Measurements from ENCODE around the gene RNF31.
"Not testable (repeated sequence)": the region's sequence is repeated elsewhere in the genome, so short reads cannot be mapped to it uniquely, and the experiment has no call there.

RNF31 gene

DNA sequence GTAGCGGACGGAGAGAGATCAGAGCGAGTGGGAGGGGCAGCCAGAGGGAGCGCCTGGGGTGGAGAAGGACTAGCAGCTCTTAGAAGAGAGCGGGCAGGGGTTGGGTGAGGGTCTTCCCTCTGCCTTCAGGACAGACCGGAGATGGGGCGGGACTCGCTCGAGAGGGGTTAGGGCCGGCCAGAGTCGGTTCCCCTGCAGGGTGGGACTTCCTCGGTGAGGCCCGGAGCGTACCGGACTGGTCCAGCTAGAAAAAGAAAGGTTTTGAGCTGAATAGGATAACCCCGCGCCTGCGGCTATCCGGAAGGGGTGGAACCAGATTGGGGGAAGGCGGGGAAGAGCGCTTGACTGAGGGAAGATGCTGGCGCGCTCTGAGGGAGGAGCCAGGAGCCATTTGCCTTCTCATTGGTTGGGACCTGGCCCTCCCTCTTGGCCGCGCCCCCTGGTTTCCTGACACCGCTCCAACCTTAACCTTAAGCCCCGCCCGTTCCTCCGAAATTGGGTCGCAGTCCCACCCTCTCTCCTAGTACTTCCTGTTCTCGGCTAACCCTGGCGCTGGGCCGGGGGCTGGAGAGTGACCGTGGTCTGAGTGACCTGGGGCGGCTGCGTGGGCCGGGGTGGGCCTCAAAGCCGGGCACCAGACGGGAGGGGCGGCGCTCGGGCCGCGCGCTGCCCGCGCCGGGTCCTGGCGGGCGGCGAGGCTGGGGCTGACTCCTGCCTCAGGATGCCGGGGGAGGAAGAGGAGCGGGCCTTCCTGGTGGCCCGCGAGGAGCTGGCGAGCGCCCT is at the start of gene RNF31:
TSS of gene RNF31 (plus strand) at position 521 of the 783 bp plus-strand sequence. CDS start at position 722, 201 bp downstream.
- FAIRE-seq: peak; percentile 95

DNA sequence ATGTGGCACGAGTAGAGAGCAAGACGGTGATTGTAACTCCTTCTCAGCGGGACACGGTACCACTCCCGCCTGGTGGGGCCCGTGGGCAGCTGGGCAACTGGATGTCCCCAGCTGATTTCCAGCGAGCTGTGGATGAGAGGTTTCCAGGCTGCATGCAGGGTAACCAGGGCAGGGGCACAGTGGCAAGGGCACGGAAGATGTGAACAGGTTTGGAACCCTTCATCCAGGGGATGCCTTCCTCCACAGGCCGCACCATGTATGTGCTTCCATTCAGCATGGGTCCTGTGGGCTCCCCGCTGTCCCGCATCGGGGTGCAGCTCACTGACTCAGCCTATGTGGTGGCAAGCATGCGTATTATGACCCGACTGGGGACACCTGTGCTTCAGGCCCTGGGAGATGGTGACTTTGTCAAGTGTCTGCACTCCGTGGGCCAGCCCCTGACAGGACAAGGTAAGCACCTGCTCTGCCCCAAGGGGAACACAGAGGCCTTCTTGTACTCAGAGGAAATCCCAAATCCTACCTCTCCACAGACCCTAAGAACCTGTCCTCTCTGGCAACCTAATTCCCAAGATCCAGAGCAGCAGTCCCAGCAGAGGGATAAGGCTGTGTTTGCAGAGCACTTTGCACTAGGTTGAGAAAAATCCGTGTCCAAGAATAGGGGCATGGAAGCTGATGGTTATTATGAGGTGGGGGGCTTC is 48.9 kb upstream of the RNF31 start:
- FAIRE-seq: no peak

DNA sequence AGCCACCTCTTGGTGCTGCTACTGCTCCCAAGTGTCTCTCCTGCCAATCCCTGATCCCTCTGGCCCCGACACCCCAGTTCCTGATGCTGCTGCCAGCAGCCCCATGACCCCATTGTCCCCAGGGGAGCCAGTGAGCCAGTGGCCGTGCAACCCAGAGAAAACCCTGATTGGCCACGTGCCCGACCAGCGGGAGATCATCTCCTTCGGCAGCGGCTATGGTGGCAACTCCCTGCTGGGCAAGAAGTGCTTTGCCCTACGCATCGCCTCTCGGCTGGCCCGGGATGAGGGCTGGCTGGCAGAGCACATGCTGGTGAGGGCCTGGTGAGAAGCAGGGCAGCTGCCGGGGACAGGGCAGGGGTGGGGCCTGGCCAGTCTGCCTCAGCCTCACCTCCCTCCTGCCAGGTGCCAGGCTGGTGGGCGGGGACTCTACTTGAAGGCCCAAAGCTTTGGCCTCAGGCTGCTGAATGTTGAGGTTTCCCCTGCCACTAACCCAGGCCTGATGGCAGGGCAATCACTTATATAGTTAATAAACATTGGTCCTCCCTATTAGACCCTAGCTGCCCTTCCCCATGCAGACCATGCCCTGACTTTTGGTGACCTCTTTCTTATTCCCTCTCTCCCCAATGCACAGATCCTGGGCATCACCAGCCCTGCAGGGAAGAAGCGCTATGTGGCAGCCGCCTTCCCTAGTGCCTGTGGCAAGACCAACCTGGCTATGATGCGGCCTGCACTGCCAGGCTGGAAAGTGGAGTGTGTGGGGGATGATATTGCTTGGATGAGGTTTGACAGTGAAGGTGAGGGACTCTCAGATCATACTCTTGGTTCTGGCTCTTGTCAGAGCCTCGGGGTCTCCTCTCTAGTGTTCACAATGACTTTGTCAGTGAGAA is 48.1 kb upstream of the RNF31 start:
- FAIRE-seq: no peak

DNA sequence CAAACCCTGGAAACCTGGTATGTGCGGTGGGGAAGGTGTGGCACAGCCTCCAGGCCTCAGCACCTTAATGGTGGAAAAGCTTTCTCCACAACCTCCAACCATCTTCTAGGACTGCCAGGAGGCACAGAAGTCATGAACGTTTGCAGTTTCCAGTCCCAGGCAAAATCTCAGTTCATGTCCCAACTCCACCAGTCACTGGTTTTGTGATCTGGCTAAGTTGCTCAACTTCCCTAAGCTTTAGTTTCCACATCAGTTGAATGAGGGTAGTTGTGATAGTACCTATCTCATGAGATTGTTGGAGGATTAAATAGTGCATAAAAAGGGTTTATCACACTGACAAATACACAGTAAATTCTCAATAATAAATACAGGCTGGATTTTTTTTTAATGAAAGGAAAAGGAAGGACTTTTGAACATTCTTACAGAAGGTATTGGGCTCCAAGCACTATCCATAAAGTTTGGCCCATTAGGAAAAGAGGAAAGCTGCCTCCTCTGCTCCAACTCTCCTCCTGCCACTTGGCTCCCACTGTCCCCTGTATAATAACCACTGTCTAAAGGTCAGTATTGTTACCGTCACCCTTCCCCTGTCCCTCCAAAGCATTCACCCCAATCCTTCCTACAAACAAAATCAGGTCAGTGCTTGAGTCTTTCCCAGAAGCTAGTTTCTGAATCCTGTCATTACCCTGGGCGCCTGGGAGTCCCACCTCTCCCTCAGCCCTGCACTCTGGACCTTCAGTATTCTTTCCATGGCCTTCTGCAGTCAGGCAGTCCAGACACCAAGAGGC is 46.9 kb upstream of the RNF31 start:
- no peak for FAIRE-seq

DNA sequence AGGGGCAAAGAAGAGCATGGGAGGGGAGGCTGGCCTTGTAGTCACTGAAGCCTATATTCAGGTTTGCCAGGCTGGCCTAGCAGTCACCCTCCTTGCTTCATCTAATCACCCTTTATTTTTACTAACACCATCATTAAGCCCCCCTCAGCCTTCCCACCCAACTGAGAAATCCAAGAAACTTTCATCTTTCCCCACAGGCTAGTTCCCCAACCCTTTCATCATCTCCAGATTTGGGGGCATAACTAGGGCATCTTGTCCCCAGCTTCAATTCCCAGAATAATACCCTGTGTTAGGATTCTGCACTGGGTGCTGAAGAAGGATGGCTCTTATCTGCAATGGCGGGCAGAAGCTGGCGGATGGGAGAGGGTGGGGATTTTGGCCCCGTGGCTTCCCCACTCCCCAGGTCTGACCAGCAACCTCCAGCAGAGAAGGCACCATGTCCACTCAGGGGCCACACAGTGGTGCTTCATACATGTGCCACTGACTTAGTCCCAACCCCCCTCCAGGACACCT is 46.3 kb upstream of the RNF31 start:
- no peak for FAIRE-seq

DNA sequence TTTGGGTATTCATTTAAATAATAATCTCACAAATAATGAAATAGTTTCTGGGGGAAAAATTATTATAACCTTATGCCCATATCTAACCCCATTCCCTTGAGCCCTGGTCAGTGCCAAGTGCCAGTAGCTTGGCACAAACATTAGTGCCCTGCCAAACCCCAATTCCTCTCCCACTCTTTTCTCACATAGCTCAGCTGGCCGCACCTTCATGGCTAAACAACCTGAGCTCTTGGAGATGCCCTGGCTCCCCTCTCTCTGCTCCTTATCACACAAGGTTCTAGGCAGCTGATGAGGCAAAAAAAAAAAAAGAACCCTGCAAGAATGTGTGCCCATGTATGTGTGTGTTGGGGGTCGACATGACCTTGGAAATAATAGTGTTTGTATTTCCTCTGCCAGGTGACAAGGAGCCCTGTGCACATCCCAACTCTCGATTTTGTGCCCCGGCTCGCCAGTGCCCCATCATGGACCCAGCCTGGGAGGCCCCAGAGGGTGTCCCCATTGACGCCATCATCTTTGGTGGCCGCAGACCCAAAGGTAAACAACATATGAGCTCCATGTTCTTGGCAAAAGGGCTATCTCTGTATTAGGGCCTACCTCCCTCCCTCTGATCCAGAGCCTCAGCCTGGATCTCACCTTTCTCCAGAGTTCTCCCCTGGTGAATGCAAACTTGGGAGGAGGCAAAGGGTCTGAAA is 44.8 kb upstream of the RNF31 start:
- no peak for FAIRE-seq

DNA sequence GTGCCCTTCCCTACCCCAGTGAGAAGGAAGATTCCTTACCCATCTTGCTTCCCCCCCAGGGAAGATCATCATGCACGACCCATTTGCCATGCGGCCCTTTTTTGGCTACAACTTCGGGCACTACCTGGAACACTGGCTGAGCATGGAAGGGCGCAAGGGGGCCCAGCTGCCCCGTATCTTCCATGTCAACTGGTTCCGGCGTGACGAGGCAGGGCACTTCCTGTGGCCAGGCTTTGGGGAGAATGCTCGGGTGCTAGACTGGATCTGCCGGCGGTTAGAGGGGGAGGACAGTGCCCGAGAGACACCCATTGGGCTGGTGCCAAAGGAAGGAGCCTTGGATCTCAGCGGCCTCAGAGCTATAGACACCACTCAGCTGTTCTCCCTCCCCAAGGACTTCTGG is 43.8 kb upstream of the RNF31 start:
- no peak for FAIRE-seq

DNA sequence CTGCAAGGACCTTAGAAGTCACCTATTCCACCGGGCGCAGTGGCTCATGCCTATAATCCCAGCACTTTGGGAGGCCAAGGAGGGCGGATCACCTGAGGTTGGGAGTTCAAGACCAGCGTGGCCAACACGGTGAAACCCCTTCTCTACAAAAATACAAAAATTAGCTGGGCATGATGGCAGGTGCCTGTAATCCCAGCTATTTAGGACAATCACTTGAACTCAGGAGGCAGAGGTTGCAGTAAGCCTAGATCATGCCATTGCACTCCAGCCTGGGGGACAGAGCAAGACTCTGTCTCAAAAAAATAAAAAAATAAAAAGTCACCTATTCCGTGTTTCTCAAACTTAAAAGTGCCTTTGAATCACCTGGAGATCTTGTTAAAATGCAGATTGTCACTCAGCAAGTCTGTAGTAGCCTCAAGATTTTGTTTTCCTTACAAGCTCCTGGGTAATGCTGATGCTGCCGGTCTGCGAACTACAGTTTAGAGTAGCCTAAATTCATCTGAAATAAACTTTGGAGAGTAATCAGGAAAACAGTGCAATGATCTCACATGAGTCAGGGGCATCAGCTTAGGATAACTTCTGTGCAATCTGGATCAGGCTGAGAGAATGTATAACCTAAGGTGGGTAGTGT is 41.6 kb upstream of the RNF31 start:
- not testable (repeated sequence) for FAIRE-seq

DNA sequence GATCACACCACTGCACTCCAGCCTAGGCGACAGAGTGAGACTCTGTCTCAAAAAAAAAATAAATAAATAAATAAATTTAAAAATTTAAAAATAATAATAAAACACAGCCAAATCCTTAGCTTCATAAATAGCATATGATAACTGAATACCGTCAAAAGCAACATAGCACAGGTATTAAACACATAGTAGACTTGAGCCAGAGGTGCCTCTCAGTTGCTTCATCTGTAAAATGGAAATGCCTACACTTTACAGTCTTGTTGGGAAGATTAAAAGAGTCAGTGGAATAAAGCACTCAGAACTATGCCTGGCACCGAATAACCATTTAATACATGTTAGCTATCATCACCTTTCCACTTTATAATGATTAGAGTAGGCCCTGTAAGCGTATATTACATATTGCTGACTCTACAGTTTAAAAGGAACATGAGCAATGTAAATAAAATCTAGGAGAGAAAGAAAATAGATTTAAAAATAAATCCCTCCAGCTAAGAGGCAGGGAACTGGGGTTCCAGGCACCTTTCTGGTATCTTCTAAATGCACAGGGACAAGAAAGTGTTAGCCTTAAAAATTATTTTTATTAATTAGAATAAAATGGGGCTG is 40.5 kb upstream of the RNF31 start:
- FAIRE-seq: no peak

DNA sequence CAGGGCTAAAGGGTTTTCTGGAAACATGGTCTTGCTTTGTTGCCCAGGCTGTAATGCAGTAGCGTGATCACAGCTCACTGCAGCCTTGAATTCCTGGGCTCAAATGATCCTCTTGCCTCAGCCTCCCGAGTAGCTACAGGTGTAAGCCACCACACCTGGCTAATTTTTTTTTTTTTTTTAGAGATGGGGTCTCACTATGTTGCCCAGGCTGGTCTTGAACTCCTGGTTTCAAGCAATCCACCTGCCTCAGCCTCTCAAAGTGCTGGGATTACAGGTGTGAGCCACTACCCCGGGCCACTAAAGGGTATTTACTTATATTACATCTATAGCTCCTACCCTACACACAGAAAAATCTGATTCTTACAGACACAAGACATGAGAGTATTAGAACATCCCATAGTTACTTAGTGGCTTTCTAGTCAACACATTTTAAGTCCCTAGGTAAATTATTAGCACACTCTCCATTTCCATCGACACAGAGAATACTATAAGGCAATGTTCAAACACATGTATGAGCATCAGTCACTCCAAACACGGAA is 38.9 kb upstream of the RNF31 start:
- FAIRE-seq: no peak

DNA sequence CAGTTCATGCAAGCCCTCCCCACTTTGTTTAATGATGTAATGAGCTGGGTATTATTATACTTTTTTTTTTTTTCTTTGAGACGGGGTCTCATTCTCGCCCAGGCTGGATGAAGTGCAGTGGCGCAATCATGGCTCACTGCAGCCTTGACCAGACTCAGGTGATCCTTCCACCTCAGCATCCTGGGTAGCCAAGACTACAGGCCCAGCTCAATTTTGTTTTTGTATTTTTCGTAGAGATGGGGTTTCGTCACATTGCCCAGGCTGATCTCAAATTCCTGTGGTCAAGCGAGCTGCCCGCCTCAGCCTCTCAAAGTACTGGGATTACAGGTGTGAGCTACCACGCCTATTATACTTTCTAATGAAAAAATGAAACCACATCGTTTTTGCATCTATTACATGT is 37.2 kb upstream of the RNF31 start:
- no peak for FAIRE-seq

DNA sequence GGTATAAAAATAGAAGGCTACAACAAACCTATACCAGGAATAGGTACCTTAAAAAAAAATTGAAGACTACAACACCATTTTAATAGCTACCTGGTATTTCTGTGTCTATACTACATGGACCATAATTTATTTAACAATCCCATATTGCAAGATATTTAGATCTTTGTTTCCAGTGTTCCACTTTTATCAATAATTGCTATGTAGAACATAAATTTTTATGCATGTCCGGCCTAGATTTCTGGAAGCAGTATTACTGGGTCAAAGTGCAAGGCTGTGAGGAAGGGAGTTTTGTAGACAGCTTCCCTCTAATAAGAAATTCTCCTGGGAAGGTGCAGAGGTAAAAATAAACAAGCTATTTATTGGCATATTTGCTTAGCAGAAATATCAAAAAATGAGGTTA is 36.8 kb upstream of the RNF31 start:
- FAIRE-seq: no peak

DNA sequence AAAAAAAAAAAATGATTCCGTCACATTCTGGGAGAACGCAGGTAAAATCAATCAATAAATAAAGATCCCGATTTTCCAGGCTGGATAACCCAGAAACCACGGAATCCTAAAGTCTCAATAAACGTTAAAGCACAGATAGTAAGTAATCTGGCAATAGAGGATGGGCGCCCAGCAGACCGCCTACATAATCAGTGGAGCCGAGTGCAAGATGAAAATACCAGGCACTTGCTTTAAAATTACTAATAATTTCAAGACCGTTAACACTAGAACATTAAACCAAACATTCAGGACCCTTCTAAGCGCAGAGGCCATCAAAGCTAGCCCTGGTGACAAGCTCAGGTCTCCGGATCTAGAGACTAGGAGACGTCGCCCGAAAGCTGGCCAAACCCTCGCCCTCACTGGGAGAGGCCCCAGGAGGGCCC is 33.9 kb upstream of the RNF31 start:
- no peak for FAIRE-seq

DNA sequence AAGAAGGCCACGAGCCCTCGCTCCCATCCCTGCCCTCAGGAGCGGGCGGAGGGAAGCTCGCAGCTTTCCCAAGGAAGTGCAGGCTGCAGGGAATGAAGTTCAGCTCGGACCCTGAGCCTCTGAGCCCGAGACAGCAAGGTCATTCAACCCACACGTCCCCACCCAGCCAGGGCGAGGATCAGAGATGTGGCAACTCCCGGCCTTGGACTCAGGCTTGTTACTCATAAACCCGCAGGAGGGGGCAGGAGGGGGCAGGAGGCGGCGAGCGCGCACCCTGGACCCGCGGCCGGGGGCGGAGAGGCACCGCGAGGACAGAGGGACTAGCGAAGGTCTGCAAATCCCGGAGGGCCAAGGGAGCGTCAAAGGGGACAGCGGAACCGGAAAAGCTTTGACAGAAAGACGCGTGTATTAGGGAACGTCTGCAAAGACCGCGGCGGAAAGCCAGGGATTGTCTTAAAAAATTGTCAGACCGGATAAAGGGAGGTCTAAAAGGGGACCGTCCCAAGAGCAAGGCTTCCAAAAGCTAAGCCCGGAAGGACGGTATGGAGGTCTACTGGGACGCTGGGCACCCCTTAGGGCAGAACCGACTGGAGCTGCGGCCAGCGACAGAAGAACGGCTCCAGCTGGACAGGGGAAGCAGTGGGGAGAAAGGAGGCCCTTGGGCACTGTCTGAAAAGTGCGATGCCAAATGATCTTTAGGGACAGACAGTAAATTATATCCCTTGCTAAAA is 33.3 kb upstream of the RNF31 start:
- FAIRE-seq: no peak

DNA sequence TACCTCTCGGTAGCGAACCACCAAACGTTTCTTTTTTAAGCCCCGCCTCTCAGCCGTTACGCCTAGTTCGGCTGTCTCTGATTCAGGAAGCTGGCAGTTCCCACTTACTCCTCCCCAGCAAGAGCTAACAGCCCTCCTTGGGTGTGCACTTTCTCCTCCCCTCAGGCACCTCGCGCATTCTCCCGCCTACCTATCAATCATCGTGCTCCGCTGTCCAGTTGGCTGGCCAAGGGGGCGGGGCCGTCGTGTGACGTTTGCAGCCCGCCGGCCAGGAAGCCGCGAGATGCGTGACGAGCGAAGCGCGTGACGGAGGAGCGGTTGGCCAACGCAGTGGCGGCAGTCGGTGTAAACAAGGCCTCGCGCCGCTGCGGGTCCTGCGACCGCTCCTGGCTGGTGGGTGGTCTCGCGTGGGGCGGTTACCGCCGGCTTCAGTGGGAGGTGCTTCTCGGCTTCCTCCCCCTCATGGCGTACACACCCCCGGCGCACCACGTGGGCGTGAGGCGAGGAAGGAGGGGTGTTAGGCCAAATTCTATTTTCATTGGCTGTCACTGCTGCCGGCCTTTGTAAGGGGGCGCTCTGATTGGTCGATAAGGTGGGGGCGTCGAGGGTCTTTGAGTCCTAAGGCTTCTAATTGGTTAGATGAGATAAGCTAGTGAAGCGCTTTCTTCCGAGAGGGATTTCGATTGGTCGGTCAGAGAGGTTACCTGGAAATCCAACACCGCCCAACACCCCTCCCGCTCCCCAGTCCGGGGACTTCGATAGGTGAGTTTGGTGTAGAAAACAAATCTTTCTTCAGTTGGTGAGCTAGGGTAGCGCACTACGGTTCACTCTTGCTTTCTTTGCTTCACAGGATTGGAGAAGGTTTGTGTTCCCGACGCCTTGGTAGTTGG is 32.5 kb upstream of the RNF31 start, which contains the start of the genes DCAF11 and NRL:
TSS of gene DCAF11 (plus strand) at position 246 of the 890 bp plus-strand sequence. CDS start 818 bp downstream, outside the sequence.
TSS of gene NRL (minus strand) at position 418 of the 890 bp plus-strand sequence. CDS start 32,101 bp downstream, outside the sequence.
- peak; percentile 93 for FAIRE-seq

DNA sequence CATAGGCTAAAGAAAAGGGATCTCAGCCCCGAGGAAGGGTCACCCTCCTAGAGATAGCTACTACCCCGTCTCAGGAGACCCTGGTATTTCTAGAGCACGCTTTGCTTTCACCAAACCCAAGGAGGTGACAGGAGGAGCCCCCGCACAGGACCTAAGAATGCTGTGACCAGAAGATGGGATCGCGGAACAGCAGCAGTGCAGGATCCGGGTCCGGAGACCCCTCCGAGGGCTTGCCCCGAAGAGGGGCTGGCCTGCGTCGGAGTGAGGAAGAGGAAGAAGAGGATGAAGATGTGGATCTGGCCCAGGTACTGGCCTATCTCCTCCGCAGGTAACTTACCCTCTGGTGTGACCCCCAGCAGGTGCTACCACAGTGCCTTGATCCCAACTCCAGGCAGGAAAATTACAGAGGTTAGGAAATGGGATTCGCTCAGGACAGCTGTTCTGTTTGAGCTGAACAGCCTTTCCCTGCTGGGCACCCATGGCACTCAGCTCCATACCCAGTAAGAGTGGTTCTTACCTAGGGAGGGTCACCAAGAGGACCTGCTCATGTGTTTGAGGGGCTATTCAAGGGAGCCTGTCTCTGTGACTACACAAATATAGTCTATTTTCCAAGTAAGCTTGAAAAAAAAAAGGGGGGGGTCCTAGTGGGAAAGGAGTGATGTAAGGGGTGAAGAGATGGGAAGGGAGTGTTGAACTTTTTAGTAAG is 31.7 kb upstream of the RNF31 start:
- FAIRE-seq: no peak

DNA sequence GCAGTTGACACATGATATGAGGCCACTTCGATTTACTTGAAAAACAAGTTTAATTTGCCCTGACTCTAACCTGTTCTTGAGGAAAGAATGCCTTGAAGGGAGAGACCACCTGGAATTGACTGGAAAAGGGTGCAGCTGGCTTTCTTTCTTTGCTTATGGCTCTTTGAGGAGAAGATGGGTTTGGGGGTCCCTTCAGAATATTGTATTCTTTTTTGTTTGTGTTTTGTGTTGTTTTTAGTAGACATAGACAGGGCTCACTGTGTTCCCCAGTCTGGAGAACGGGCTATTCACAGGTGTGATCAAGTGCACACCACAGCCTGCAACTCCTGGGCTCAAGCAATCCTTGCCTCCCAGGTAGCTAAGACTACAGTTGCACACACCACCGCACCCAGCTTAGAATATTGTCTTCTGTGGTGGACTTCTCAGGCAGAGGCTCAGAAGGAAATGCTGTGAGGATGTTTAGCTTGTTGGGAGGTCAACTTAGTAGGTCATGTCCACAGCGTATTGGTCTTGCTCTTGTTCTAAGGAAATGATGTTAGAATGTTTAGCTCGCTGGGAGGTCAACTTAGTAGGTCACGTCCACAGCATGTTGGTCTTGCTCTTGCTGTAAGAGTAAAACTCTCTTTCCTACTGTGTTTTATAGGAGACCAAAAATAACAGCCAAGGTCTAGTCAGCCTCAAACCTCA is 31.0 kb upstream of the RNF31 start:
- no peak for FAIRE-seq

Data from endometrium (tissue), 2 donors.